GM19372 (cell line): ENCODE results near the gene MPRIP.
A peak's percentile ranks its signal among the peaks of the same experiment; 100 is the strongest.

Experiments used
- ATAC-seq: cut with Tn5 transposase; IDR thresholded peaks from one replicate; pipeline ENCODE4 v1.9.1; 2021; ENCODE audit warnings: mild to moderate bottlenecking, low read depth, moderate library complexity; ENCODE audit not compliant: unreplicated experiment

The MPRIP gene

GRCh38 chr17:17027442-17028058 is 14.7 kb upstream of the MPRIP start:
- no peak for ATAC-seq

DNA sequence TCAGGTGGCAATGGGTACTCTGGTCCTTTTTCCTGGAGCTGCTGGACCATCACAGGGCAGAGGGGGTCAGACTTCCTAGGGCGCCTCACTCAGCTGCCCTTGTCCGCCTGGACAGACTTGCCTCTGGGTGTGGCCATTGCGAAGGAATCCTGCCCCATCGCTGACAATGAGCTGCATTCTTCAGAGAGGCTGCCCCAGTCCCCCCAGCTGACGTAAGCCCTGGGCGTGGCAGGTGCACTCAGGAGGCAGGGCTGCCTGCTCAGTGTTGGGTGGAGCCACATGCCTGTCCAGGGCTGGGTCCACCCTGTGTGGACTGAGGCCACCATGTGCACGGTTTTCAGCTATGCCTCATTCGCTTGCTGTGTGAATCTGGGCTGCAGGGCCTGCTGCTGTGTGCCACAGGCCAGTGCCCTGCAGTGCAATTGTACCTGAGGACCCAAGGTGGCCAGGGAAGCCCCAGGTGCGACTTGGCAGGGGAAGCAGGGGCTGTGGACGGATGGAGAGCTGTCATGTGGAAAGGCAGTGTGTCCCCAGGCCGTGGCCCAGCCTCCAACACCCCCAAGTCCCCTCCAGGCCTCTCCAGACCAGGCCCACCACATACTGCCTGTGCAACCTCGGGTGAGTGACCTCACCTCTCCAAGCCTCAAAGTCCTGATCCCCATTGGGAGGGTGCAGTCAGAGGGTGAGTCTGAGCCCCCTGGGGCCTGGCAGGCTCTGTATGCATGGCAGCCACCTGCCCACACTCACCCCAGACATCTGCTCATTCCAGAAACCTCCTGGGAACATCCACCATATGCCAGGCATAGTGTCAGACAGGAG is 14.0 kb upstream of the MPRIP start:
- ATAC-seq = no peak

GRCh38 chr17:17028878-17029535 is 13.2 kb upstream of the MPRIP start:
- ATAC-seq = no peak

DNA sequence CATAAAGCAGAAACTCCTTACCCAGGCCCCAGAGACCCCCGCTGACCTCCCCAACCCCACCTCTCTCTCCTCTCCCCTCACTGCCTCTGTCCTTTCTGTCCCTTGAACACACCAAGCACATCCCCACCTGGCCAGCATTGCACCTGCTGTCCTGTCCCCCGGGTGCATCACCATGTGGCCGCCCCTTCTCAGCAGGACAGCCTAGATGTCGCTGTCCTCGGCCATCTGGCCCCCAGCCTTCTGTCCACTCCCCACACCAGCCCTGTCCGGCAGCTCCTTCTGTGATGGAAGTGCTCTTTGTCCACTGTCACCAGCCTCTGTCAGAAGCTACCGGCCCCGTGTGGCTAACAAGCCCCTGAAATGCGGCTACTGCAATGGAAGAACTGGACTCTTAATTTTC is 12.3 kb upstream of the MPRIP start:
- ATAC-seq = no peak

GRCh38 chr17:17030515-17031211 is 11.6 kb upstream of the MPRIP start:
- no peak for ATAC-seq

- ATAC-seq = no peak
These were observed 10.0 kb upstream of the MPRIP start for GRCh38 chr17:17032131-17032692.

GRCh38 chr17:17033466-17033865 is 8.8 kb upstream of the MPRIP start:
- ATAC-seq = no peak

DNA sequence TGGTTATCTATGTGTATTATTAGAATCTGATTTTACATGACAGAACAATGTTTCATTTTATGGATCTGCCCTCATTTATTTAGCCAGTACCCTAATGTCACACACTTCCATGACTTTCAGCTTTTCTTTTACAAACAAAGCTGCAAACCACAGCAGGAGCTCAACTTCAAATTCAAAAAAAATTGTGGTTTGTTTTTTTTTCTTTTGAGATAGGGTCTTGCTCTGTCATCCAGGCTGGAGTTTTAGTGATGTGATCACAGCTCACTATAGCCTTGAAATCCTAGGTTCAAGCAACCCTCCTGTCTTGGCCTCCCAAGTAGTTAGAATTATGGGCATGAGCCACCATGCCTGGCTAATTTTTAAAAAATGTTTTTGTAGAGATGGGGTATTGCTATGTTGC is 8.2 kb upstream of the MPRIP start:
- no peak for ATAC-seq

GRCh38 chr17:17034496-17035075 is 7.7 kb upstream of the MPRIP start:
- ATAC-seq = no peak

DNA sequence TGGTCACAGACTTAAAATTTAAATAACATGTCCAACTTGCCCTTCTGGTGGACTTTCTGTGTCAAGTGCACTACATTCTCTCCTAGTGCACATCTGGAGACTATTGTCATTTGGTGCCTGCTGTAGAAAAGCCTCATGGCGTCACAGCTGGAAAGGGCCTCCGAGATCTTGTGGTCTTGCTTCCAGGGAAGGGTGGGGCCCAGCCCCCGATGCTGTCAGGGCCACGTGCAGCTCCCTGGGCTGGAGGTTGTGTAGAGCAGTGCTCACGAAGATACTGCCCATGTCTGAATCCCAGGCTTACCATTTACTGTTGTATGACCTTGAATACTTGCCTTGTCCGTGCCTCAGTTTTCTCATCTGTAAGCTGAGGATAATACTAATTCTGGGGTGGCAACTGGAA is 6.8 kb upstream of the MPRIP start:
- no peak for ATAC-seq

DNA sequence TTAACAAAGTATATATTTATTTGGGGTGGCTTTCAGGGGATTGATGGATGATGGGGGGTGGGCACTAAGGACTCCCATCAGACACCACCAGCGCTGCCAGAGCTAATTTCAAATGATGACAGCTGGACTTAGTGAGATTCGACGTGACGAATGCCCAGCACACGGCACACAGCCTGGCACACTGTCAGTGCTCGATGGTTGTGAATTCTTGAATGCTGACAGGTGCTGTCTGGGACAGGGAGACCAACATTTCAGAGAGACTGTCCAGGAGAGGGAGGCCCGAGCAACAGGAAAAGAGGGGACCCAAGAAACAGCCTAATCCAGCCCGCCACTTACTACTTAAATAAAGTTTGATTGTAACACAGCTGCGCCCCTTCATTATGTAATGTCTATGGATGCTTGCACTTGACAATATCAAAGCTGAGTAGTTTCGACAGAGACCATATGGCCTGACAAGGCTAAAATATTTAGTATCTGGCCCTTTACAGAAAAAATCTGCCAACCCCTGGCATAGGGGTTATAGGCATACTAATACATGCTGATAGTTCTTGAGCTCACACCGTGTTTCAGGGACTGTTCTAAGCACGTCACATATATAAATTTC is 6.2 kb upstream of the MPRIP start:
- ATAC-seq = no peak

- no peak for ATAC-seq
These were observed 5.7 kb upstream of the MPRIP start for GRCh38 chr17:17036524-17036998.

DNA sequence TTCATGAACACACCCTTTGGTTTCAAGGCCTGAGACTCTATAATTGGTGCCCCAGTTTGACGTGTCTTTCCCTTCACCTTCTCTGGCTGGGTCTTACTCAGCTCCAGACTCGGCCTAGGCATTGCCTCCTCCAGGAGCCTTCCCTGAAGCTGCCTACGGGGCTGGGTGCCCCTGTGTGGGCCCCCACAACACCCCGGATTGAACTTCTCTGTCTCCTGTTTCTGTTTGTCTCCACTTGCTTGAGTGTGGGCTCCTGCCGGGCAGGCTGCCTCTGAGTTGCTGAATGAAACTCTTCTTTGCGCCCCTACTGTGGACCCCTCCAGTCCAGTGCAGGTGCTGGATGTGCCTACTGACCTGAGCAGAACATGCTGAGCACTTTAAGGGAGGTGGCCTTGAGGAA is 2.3 kb upstream of the MPRIP start:
- no peak for ATAC-seq

DNA sequence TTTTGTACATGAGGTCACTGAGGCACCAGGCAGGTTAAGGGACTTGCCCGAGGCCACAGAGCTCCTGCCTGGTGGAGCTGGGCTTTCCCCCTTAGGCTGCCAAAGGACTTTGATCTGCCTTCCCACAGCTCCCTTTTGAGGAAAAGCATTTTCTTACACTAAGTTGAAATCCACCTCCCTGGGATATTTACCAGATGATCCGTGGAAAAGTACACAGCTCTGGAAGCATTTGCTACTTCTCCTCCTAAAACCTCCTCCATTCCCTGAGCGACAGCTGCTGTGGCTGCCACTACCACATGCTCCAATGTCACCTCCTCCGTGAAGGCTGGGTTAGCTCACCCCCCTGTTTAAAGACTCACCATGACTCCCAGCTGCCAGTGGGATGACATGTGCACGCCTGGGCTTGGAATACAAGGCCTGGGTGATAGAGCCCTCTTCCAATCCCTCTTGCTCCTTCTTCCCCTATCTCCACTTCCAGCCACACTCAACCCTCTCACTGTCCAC is 1.2 kb upstream of the MPRIP start:
- no peak for ATAC-seq

- ATAC-seq = peak; percentile 97
These were observed 480 bp upstream of the MPRIP start for GRCh38 chr17:17041571-17042383.

- no peak for ATAC-seq
These were observed 699 bp downstream of the MPRIP start for GRCh38 chr17:17042851-17043460.

GRCh38 chr17:17043461-17044271 is 1.4 kb downstream of the MPRIP start:
- no peak for ATAC-seq
